Measurements from ENCODE around the gene PCDHGA5.

DNA sequence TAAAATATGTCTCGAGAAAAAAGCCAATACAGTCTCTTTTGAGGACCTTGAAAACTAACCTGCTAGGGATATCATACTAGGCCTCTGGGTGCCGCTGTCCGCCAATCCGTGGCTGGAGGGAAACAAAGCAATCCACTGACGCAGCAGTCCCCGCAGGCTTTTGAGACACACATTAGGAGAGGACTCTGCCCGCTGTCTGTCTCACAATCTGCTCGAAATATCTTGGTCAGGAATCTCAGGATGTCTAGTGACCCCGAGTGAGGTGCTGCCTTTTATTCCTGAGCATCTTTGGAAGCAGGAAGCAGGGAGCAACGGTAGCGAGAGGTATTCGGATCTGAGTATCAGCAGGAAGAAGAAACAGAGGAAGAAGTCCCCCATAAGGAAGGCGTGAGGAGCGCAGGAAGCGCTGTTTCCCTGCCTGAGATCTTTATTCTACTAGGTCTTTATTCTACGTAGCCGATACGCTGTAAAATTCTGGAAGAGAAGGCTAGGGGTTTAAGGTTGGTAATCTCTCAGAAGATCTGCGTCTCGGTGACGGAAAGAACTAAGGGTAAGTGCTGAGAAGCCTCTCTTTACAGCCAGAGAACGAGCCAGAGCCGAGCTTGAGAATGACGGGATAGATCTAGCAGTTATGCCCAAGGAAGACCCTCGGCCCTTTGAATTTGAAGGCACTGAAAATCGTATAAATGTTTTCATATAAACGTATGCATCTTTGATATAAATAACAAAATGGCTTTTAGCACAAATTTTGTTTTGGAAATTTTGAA lies 37.7 kb upstream of the PCDHGA5 start:
- TF ChIP-seq POLR2A (IDR thresholded peaks at IDR 0.05): no peak
- TF ChIP-seq, protein P1, sequence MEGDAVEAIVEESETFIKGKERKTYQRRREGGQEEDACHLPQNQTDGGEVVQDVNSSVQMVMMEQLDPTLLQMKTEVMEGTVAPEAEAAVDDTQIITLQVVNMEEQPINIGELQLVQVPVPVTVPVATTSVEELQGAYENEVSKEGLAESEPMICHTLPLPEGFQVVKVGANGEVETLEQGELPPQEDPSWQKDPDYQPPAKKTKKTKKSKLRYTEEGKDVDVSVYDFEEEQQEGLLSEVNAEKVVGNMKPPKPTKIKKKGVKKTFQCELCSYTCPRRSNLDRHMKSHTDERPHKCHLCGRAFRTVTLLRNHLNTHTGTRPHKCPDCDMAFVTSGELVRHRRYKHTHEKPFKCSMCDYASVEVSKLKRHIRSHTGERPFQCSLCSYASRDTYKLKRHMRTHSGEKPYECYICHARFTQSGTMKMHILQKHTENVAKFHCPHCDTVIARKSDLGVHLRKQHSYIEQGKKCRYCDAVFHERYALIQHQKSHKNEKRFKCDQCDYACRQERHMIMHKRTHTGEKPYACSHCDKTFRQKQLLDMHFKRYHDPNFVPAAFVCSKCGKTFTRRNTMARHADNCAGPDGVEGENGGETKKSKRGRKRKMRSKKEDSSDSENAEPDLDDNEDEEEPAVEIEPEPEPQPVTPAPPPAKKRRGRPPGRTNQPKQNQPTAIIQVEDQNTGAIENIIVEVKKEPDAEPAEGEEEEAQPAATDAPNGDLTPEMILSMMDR (IDR thresholded peaks at IDR 0.05): no peak
